K562 (cell line): ENCODE results near the gene SKAP2. TPM values are rescaled to one million over a fixed set of nuclear protein-coding genes. Genes with fewer than 3 reads are reported as not detected.

Source experiments
- ATAC-seq: fragments of 200-7000 bp; cut with Tn5 transposase; 3 replicates; pipeline ENCODE4 v1.9.1; 2020; ENCODE audit warnings: moderate library complexity
- BruUV-seq: library from RNA; stranded (reverse); fragments of 400-500 nt; replicated peaks from 2 replicates; lab custom pipeline; 2021; lab: Mats Ljungman, UMichigan
- CTCF ChIA-PET: fragments of 300-600 bp; formaldehyde crosslinking; extraction: SDS; loops from one replicate; lab custom pipeline; 2021; ENCODE audit warnings: low intra/inter-chr PET ratio; lab: Yijun Ruan, JAX
- POLR2A ChIA-PET: fragments of 300-600, 350-650 bp; sonication (Branson Sonifier 250); formaldehyde crosslinking; extraction: SDS; loops from one replicate; lab custom pipeline; 2021; ENCODE audit warnings: antibody characterized with exemption, inconsistent platforms; lab: Yijun Ruan, JAX
- DNase-seq, 4 experiments: peaks; one replicate each; pipeline versions ENCODE4 v3.0.0 to v3.0.0-alpha.2; 2011 to 2018; ENCODE audit warnings: low spot score in 3 of 4, mixed read lengths in 3 of 4; ENCODE audit errors: extremely low read depth in 1 of 4
- FAIRE-seq: peaks from 2 replicates; lab custom pipeline; 2011; peaks lifted over from hg19 to GRCh38; lab: Jason Lieb, UNC
- H2AFZ ChIP-seq: 2 replicates; pipeline ENCODE4 v1.6.0; 2011; ENCODE audit warnings: low read depth, low read length, control low read depth, inconsistent platforms
- H3K27ac ChIP-seq: fragments of 200-600 bp; 3 replicates; pipeline ENCODE4 v1.8.0; 2011; ENCODE audit warnings: low read depth, mild to moderate bottlenecking, control low read depth, inconsistent platforms, low read length, moderate library complexity, mixed read lengths; ENCODE audit errors: extremely low read depth
- H3K27me3 ChIP-seq, 2 experiments: fragments of 300-600 bp in 1 of 2; 2 replicates in 1 of 2; 3 replicates in 1 of 2; pipeline versions ENCODE4 v1.6.0 to v1.8.0; 2011; ENCODE audit warnings: inconsistent platforms in 2 of 2, low read length in 2 of 2, mild to moderate bottlenecking in 1 of 2, mixed read lengths in 1 of 2, moderate library complexity in 1 of 2; ENCODE audit not compliant: control insufficient read depth in 2 of 2, insufficient read depth in 2 of 2
- H3K36me3 ChIP-seq: fragments of 300-600 bp; 3 replicates; pipeline ENCODE4 v1.8.0; 2011; ENCODE audit warnings: mild to moderate bottlenecking, low read length, inconsistent platforms; ENCODE audit not compliant: control insufficient read depth, insufficient read depth
- H3K4me1 ChIP-seq, 2 experiments: fragments of 200-600 bp in 1 of 2; replicated peaks in 1 of 2; 2 replicates in 1 of 2; 3 replicates in 1 of 2; pipeline versions ENCODE4 v1.5.1 to v1.8.0; 2011; ENCODE audit warnings: inconsistent platforms in 2 of 2, low read length in 2 of 2, mild to moderate bottlenecking in 1 of 2, mixed read lengths in 1 of 2, moderate library complexity in 1 of 2; ENCODE audit not compliant: control insufficient read depth in 2 of 2, insufficient read depth in 2 of 2
- H3K4me2 ChIP-seq: 2 replicates; pipeline ENCODE4 v1.6.1; 2011; ENCODE audit warnings: low read length, control low read depth, inconsistent platforms, mixed read lengths; ENCODE audit not compliant: insufficient read depth
- H3K4me3 ChIP-seq: fragments of 200-600 bp; sonication (generic), shearing (Covaris generic); 2 replicates; pipeline ENCODE4 v1.5.1; 2016; ENCODE audit warnings: control low read depth, inconsistent platforms
- H3K79me2 ChIP-seq: fragments of 200-600 bp; 3 replicates; pipeline ENCODE4 v1.8.0; 2011; ENCODE audit warnings: low read length, inconsistent platforms; ENCODE audit not compliant: control insufficient read depth, insufficient read depth
- H3K9ac ChIP-seq, 2 experiments: 2 replicates each; pipeline versions ENCODE4 v1.6.0 to v1.6.1; 2011; ENCODE audit warnings: low read depth in 2 of 2, low read length in 2 of 2, control low read depth in 1 of 2, inconsistent platforms in 1 of 2, mild to moderate bottlenecking in 1 of 2, mixed read lengths in 1 of 2; ENCODE audit not compliant: insufficient read depth in 1 of 2
- H3K9me1 ChIP-seq: one replicate; pipeline ENCODE4 v1.6.0; 2011; ENCODE audit warnings: inconsistent platforms, mild to moderate bottlenecking, low read length, moderate library complexity; ENCODE audit not compliant: control insufficient read depth, insufficient read depth
- H3K9me3 ChIP-seq: replicated peaks from 2 replicates; pipeline ENCODE4 v1.5.1; 2011; ENCODE audit warnings: low read depth, low read length, inconsistent platforms; ENCODE audit not compliant: control insufficient read depth, insufficient read depth
- H4K20me1 ChIP-seq: replicated peaks from 2 replicates; pipeline ENCODE4 v1.6.1; 2011; ENCODE audit warnings: low read length, inconsistent platforms, mixed read lengths; ENCODE audit not compliant: control insufficient read depth, insufficient read depth
- CBX5 ChIP-seq: IDR thresholded peaks from 2 replicates; pipeline ENCODE4 v1.6.1; 2014; ENCODE audit warnings: low read depth, borderline replicate concordance
- CCAR2 ChIP-seq: fragments of 200-400 bp; formaldehyde crosslinking; IDR thresholded peaks from 2 replicates; pipeline ENCODE4 v1.6.1; 2017; ENCODE audit warnings: mild to moderate bottlenecking, low read depth, low read length
- CHCHD3 ChIP-seq: fragments of 250-450 bp; sonication (Bioruptor Pico); IDR thresholded peaks from 2 replicates; pipeline ENCODE4 v2.1.2; 2022; ENCODE audit warnings: mild to moderate bottlenecking
- FOXK1 ChIP-seq: sonication (generic); formaldehyde crosslinking; IDR thresholded peaks from 2 replicates; pipeline ENCODE4 v1.8.0; 2022; ENCODE audit warnings: missing genetic modification reagents, mild to moderate bottlenecking, borderline replicate concordance
- HDAC1 ChIP-seq, 2 experiments: fragments of 450-650 bp; IDR thresholded peaks; 2 replicates each; pipeline ENCODE4 v1.6.1; 2016 to 2017; ENCODE audit warnings: inconsistent platforms in 1 of 2, mild to moderate bottlenecking in 1 of 2, moderate library complexity in 1 of 2
- HDAC6 ChIP-seq: IDR thresholded peaks from 2 replicates; pipeline ENCODE4 v1.6.1; 2012; ENCODE audit warnings: low read depth, mild to moderate bottlenecking, control low read depth, inconsistent platforms, low read length, moderate library complexity
- HMBOX1 ChIP-seq: sonication (generic); IDR thresholded peaks from 2 replicates; pipeline ENCODE4 v1.6.1; 2016
- KDM5B ChIP-seq: fragments of 200-600 bp; sonication (generic); IDR thresholded peaks from 2 replicates; pipeline ENCODE4 v1.6.1; 2012; ENCODE audit warnings: low read depth, mild to moderate bottlenecking, moderate library complexity, low read length, control low read depth, inconsistent platforms; ENCODE audit not compliant: insufficient replicate concordance
- NFXL1 ChIP-seq: fragments of 450-650 bp; formaldehyde crosslinking; IDR thresholded peaks from 2 replicates; pipeline ENCODE4 v1.4.0; 2021; ENCODE audit warnings: mild to moderate bottlenecking
- SRF ChIP-seq, 2 experiments: fragments of 250-450, 450-650 bp in 1 of 2; sonication (Bioruptor Pico) in 1 of 2; sonication (generic) in 1 of 2; formaldehyde crosslinking; IDR thresholded peaks; 2 replicates each; pipeline versions ENCODE4 v1.5.0 to v1.5.1; 2020 to 2022; ENCODE audit warnings: mild to moderate bottlenecking in 1 of 2, missing genetic modification reagents in 1 of 2
- SRSF1 ChIP-seq: fragments of 200-400 bp; formaldehyde crosslinking; IDR thresholded peaks from 2 replicates; pipeline ENCODE4 v1.6.1; 2017; ENCODE audit warnings: mild to moderate bottlenecking, low read depth, low read length, moderate library complexity
- TBL1XR1 ChIP-seq, 2 experiments: IDR thresholded peaks; 2 replicates each; pipeline ENCODE4 v1.6.1; 2012; ENCODE audit warnings: improper control_type of control experiment in 2 of 2, low read length in 2 of 2, mild to moderate bottlenecking in 1 of 2
- TFAM ChIP-seq: fragments of 250-450 bp; sonication (Bioruptor Pico); conservative IDR thresholded peaks from 2 replicates; pipeline ENCODE4 v1.5.0; 2021; ENCODE audit warnings: mild to moderate bottlenecking, moderate library complexity
- XRCC4 ChIP-seq: IDR thresholded peaks from one replicate; pipeline ENCODE4 v1.6.1; 2011; ENCODE audit not compliant: insufficient read depth, insufficient read length; ENCODE audit errors: extremely low read depth
- ZNF174 ChIP-seq: fragments of 250-450 bp; sonication (Bioruptor Pico); IDR thresholded peaks from 2 replicates; pipeline ENCODE4 v1.4.0; 2020; ENCODE audit warnings: mild to moderate bottlenecking
- WGBS: fragments of 100-300 bp; shearing (Covaris generic); methylation state at CpG from one replicate; pipeline ENCODE4 v1.1.6; 2016; ENCODE audit warnings: low coverage, mixed read lengths; ENCODE audit not compliant: insufficient coverage; ENCODE audit errors: missing lambda C conversion rate; 5-methylcytosine and 5-hydroxymethylcytosine counted together
- in situ Hi-C: fragments of 300-500 bp; cut with MboI; formaldehyde crosslinking; loops from 4 replicates; pipeline ENCODE4 v1.15.0; 2018; ENCODE audit warnings: inconsistent platforms, mixed read lengths
- intact Hi-C: fragments of 100-400 bp; cut with micrococcal nuclease; formaldehyde crosslinking; loops from 2 replicates; pipeline ENCODE4 v1.14.2; 2022
- polyA plus RNA-seq, 8 experiments: library from polyadenylated mRNA; depleted of rRNA in 4 of 8; stranded (reverse) in 5 of 8; unstranded in 3 of 8; fragments of >200 nt; fragmentation: Nextera tagmentation in 2 of 8; fragmentation: Illumina TruSeq in 1 of 8; extraction: Ambion mirVana in 2 of 8; extraction: Trizol in 1 of 8; gene quantifications; 2 replicates each; pipeline versions ENCODE4 v1.2.1 to v1.2.3, GENCODE V29; 2011 to 2014; ENCODE audit warnings: inconsistent platforms in 1 of 8, missing spikeins in 1 of 8
- total RNA-seq, 7 experiments: library from RNA; depleted of rRNA in 6 of 7; stranded (reverse); fragments of >200 nt in 6 of 7; fragmentation: Illumina TruSeq in 2 of 7; extraction: Trizol in 2 of 7; gene quantifications; 2 replicates each; pipeline versions ENCODE4 v1.2.1 to v1.2.3, GENCODE V29; 2011 to 2021; ENCODE audit warnings: low replicate concordance in 1 of 7
- TF ChIP-seq, protein P1 (sequence below), 2 experiments: fragments of 450-650 bp; conservative IDR thresholded peaks; 2 replicates each; pipeline ENCODE4 v1.6.1; 2017; ENCODE audit warnings: mild to moderate bottlenecking in 2 of 2, moderate library complexity in 2 of 2

SKAP2 gene
- total and polyA plus RNA-seq, 9 of the 15 experiments (the other 6 are each of a cell fraction or from before 2014, with no cell fraction given): 4.2 to 11.7 (median 8.3) TPM

GRCh38 chr7:26777385-26777784, 87.0 kb downstream of the SKAP2 start:
- no peak overlapping the region for H3K27ac ChIP-seq
- BruUV-seq: no TSS peak
- no peaks in the 10 kb centered on the region for H3K79me2 ChIP-seq
- intact Hi-C loops: no loop called here
- H3K9me3 ChIP-seq: no peaks in the 10 kb centered on the region
- TF ChIP-seq NFXL1 (CRISPR knock-in tag) (no peak), TFAM (CRISPR knock-in tag) (no peak), ZNF174 (no peak), CCAR2 (no peak), HDAC6 (no peak), SRF (CRISPR knock-in tag; IDR thresholded peaks at IDR 0.05) (no peak), CBX5 (no peak)
- no peak overlapping the region for H3K4me3 ChIP-seq
- POLR2A ChIA-PET: no interaction called here
- no peaks in the 10 kb centered on the region for H3K27me3 ChIP-seq
- no peaks in the 10 kb centered on the region; the same call in 1 of the 2 replicates for H4K20me1 ChIP-seq
- CTCF ChIA-PET: no interaction called here
- no peak overlapping the region for H2AFZ ChIP-seq
- ATAC-seq (no peak), DNase-seq (no peak), FAIRE-seq (no peak)
- H3K4me2 ChIP-seq: no peak overlapping the region
- H3K9me1 ChIP-seq: no peaks in the 10 kb centered on the region
- H3K36me3 ChIP-seq: no peaks in the 10 kb centered on the region
- no peaks in the 10 kb centered on the region for H3K4me1 ChIP-seq
- H3K9ac ChIP-seq: no peak overlapping the region
- in situ Hi-C loops: no loop called here

- H3K27ac ChIP-seq: no peak overlapping the region
- no peaks in the 10 kb centered on the region; a peak in 1 of 5 replicates for H3K27me3 ChIP-seq
- no peaks in the 10 kb centered on the region for H3K79me2 ChIP-seq
- intact Hi-C loops (no loop called here), in situ Hi-C loops (no loop called here)
- H3K36me3 ChIP-seq: no peaks in the 10 kb centered on the region
- H3K9ac ChIP-seq: no peak overlapping the region
- no peaks in the 10 kb centered on the region for H3K4me1 ChIP-seq
- no TSS peak for BruUV-seq
- no peak overlapping the region for H3K4me2 ChIP-seq
- TF ChIP-seq KDM5B: no peak
- TF ChIP-seq HDAC1 (IDR thresholded peaks at IDR 0.05): no peak
- TF ChIP-seq HMBOX1: no peak
- TF ChIP-seq TBL1XR1 (IDR thresholded peaks at IDR 0.05; ENCODE audit: low read length in 2 of 2): no peak
- no peak for TF ChIP-seq XRCC4
- TF ChIP-seq SRSF1: no peak
- TF ChIP-seq, protein P1, sequence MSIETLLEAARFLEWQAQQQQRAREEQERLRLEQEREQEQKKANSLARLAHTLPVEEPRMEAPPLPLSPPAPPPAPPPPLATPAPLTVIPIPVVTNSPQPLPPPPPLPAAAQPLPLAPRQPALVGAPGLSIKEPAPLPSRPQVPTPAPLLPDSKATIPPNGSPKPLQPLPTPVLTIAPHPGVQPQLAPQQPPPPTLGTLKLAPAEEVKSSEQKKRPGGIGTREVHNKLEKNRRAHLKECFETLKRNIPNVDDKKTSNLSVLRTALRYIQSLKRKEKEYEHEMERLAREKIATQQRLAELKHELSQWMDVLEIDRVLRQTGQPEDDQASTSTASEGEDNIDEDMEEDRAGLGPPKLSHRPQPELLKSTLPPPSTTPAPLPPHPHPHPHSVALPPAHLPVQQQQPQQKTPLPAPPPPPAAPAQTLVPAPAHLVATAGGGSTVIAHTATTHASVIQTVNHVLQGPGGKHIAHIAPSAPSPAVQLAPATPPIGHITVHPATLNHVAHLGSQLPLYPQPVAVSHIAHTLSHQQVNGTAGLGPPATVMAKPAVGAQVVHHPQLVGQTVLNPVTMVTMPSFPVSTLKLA (conservative IDR thresholded peaks at IDR 0.05): no peak
- TF ChIP-seq CHCHD3 (CRISPR knock-in tag): no peak
- no peak for TF ChIP-seq FOXK1 (CRISPR knock-in tag)
- no peaks in the 10 kb centered on the region for H3K9me1 ChIP-seq
- H3K9me3 ChIP-seq: no peaks in the 10 kb centered on the region
- CTCF ChIA-PET: no interaction called here
- no peaks in the 10 kb centered on the region for H4K20me1 ChIP-seq
- POLR2A ChIA-PET: no interaction called here
- H2AFZ ChIP-seq: no peak overlapping the region
- 0% methylated on average over 1 of the region's 1 CpG for WGBS
- FAIRE-seq (no peak), DNase-seq (no peak), ATAC-seq (no peak)
- H3K4me3 ChIP-seq: no peak overlapping the region
Measured at GRCh38 chr7:26760501-26760900, 103.9 kb downstream of the SKAP2 start.
